Mucosa of descending colon (tissue), 3 donors: ENCODE data around the gene GPX5. TPM values are rescaled to one million over a fixed set of nuclear protein-coding genes. Genes with fewer than 3 reads are reported as not detected.

ENCODE experiments used
- ATAC-seq: fragments of 200-7000 bp; cut with Tn5 transposase; one replicate; pipeline ENCODE4 v1.9.1; 2020; ENCODE audit warnings: mild to moderate bottlenecking, moderate library complexity
- DNase-seq, 3 donors: peaks; one replicate each; pipeline ENCODE4 v3.0.0-alpha.2; 2020
- H3K36me3 ChIP-seq: fragments of 200-600 bp; one replicate; pipeline ENCODE4 v1.8.0; 2021; ENCODE audit warnings: low read depth, mild to moderate bottlenecking
- H3K4me1 ChIP-seq: fragments of 200-600 bp; one replicate; pipeline ENCODE4 v1.8.0; 2021; ENCODE audit warnings: low read depth, mild to moderate bottlenecking
- H3K4me3 ChIP-seq: fragments of 200-600 bp; one replicate; pipeline ENCODE4 v1.8.0; 2021; ENCODE audit warnings: mild to moderate bottlenecking
- H3K9me3 ChIP-seq: fragments of 200-600 bp; one replicate; pipeline ENCODE4 v1.8.0; 2021; ENCODE audit warnings: mild to moderate bottlenecking
- CTCF ChIP-seq: fragments of 200-600 bp; IDR thresholded peaks from one replicate; pipeline ENCODE4 v1.8.0; 2022; ENCODE audit warnings: antibody characterized with exemption, mild to moderate bottlenecking
- intact Hi-C, 2 donors: fragments of 100-400 bp; cut with DNase I in 1 of 2; cut with micrococcal nuclease in 1 of 2; formaldehyde crosslinking; loops; one replicate each; pipeline versions ENCODE4 v1.11.0 to v1.11.1; 2022; cut with DNase I, micrococcal nuclease
- total RNA-seq, 3 donors: library from RNA; stranded (reverse); fragmentation: NEBNext Ultra II Directional in 2 of 3; extraction: Animal tissue kit (Norgen Biotek cat#: 25700) in 2 of 3; gene quantifications; one replicate each; pipeline versions ENCODE4 v1.2.1 to v1.2.4, GENCODE V29; 2021 to 2023
- donor health status: DM: no; HTN: no; CAD: no; lungs with moderate emphysema.
- donor health status: DM: no; HTN: no; CAD: no.
- donor health status: DM: no; HTN: yes; CAD: no.

GPX5 gene
- total RNA-seq, 3 donors from 2014 or later = not detected

- TF ChIP-seq CTCF = no peak
- intact Hi-C loops = no loop called here
- Histone ChIP-seq H3K4me3 (no peak overlapping the region), H3K4me1 (no peaks in the 10 kb centered on the region), H3K36me3 (no peaks in the 10 kb centered on the region), H3K9me3 (no peaks in the 10 kb centered on the region)
- DNase-seq = no peak
- no peak for ATAC-seq
These were observed 3.0 kb upstream of the GPX5 start for GRCh38 chr6:28522594-28523240.

- ATAC-seq (no peak), DNase-seq (no peak)
- Histone ChIP-seq H3K9me3 (no peaks in the 10 kb centered on the region), H3K4me1 (no peaks in the 10 kb centered on the region), H3K36me3 (no peaks in the 10 kb centered on the region), H3K4me3 (no peak overlapping the region)
- no peak for TF ChIP-seq CTCF
- intact Hi-C loops = no loop called here
These were observed 2.4 kb upstream of the GPX5 start for GRCh38 chr6:28523241-28523622.

- intact Hi-C loops = no loop called here
- Histone ChIP-seq H3K36me3 (no peaks in the 10 kb centered on the region), H3K9me3 (no peaks in the 10 kb centered on the region), H3K4me1 (no peaks in the 10 kb centered on the region), H3K4me3 (no peak overlapping the region)
- ATAC-seq (no peak), DNase-seq (no peak)
- TF ChIP-seq CTCF = no peak
These were observed 5.1 kb downstream of the GPX5 start for GRCh38 chr6:28530777-28531176.

- H3K36me3 ChIP-seq = no peaks in the 10 kb centered on the region
- no peak for ATAC-seq
- H3K4me1 ChIP-seq = no peaks in the 10 kb centered on the region
These were observed 5.9 kb downstream of the GPX5 start for GRCh38 chr6:28531479-28532128.

GRCh38 chr6:28534306-28534705 is 8.6 kb downstream of the GPX5 start:
- no peaks in the 10 kb centered on the region for H3K4me1 ChIP-seq
- H3K36me3 ChIP-seq = no peaks in the 10 kb centered on the region
- DNase-seq (no peak), ATAC-seq (no peak)
- no peak for TF ChIP-seq CTCF
- intact Hi-C loops = no loop called here
- no peak overlapping the region for H3K4me3 ChIP-seq
- H3K9me3 ChIP-seq = no peaks in the 10 kb centered on the region

More at GRCh38 chr6:28531479-28532128, 5.9 kb downstream of the GPX5 start:
- intact Hi-C loops = no loop called here
- no peak for TF ChIP-seq CTCF
- DNase-seq = no peak
- Histone ChIP-seq H3K4me3 (no peak overlapping the region), H3K9me3 (no peaks in the 10 kb centered on the region)
